Measurements from ENCODE around the gene ITPKB. TPM values are rescaled to one million over a fixed set of nuclear protein-coding genes. Genes with fewer than 3 reads are reported as not detected.

ITPKB gene
- total RNA-seq, 1 donor from 2014 or later = 9.8 TPM

DNA sequence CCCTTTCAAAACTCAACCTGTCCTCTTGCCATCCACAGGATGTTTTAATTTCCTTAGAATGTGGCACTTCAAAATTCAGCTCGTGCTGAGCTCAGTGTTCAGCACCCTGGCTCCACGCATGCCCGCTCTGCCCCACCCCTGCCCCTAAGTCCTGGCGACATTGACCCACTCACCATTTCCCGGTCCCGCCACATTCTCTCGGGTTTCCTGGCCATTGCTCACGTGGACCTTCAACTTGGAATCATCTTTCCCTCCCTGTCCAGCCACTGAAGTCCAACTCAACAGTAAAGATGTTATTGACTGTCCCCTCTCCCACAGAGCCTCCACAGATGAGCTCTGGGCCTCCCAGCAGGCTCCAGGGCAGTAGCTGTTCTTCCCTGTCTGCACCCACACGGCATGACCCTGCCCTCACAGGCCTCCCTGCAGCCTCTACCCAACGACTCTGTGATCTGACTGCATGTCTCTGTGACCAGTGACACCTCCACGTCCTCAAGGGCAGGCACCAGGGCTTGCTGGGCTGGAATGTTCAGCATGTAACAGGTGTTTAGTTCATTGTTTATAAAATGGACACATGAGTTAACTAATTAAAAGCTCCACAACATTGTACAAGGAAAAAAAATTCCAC lies 53.8 kb downstream of the ITPKB start:
- TF ChIP-seq, protein P1, sequence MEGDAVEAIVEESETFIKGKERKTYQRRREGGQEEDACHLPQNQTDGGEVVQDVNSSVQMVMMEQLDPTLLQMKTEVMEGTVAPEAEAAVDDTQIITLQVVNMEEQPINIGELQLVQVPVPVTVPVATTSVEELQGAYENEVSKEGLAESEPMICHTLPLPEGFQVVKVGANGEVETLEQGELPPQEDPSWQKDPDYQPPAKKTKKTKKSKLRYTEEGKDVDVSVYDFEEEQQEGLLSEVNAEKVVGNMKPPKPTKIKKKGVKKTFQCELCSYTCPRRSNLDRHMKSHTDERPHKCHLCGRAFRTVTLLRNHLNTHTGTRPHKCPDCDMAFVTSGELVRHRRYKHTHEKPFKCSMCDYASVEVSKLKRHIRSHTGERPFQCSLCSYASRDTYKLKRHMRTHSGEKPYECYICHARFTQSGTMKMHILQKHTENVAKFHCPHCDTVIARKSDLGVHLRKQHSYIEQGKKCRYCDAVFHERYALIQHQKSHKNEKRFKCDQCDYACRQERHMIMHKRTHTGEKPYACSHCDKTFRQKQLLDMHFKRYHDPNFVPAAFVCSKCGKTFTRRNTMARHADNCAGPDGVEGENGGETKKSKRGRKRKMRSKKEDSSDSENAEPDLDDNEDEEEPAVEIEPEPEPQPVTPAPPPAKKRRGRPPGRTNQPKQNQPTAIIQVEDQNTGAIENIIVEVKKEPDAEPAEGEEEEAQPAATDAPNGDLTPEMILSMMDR (IDR thresholded peaks at IDR 0.05; ENCODE audit: unreplicated experiment) = no peak
- Mint-ChIP-seq H3K4me1 (ENCODE audit: low read depth) (peaks cover 3% of the 10 kb centered on the region), H3K27me3 (peaks cover 10% of the 10 kb centered on the region), H3K9me3 (ENCODE audit: low read depth) (no peaks in the 10 kb centered on the region), H3K4me3 (ENCODE audit: low read depth) (no peak overlapping the region), H3K27ac (no peak overlapping the region), H3K36me3 (ENCODE audit: insufficient read depth) (no peaks in the 10 kb centered on the region)
- DNase-seq (ENCODE audit: low spot score, unreplicated experiment) = no peak

DNA sequence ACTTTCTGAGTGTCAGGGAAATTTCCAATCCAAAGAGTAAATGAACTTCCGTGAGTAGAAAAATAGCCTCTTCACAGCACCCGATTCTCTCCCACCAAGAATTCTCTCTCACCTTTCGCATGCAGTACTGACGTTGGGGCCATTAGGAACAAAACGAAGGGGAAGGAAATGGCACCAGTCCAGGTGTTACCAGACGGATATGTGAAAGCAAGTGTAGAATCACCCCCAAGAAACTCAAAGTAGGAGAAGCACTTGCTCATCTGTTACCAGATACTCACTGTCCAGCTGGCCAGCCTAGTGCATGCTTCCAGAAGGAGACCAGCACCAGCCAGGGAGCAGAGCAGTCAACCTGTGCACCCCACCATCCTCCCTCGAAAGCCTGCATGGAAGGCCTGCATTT lies 55.1 kb downstream of the ITPKB start:
- DNase-seq (ENCODE audit: low spot score, unreplicated experiment) = no peak
- TF ChIP-seq, protein P1 (IDR thresholded peaks at IDR 0.05; ENCODE audit: unreplicated experiment) = no peak
- Mint-ChIP-seq H3K9me3 (ENCODE audit: low read depth) (no peaks in the 10 kb centered on the region), H3K36me3 (ENCODE audit: insufficient read depth) (no peaks in the 10 kb centered on the region), H3K27me3 (peaks cover 14% of the 10 kb centered on the region), H3K4me1 (ENCODE audit: low read depth) (peaks cover 9% of the 10 kb centered on the region), H3K4me3 (ENCODE audit: low read depth) (no peak overlapping the region), H3K27ac (no peak overlapping the region)

DNA sequence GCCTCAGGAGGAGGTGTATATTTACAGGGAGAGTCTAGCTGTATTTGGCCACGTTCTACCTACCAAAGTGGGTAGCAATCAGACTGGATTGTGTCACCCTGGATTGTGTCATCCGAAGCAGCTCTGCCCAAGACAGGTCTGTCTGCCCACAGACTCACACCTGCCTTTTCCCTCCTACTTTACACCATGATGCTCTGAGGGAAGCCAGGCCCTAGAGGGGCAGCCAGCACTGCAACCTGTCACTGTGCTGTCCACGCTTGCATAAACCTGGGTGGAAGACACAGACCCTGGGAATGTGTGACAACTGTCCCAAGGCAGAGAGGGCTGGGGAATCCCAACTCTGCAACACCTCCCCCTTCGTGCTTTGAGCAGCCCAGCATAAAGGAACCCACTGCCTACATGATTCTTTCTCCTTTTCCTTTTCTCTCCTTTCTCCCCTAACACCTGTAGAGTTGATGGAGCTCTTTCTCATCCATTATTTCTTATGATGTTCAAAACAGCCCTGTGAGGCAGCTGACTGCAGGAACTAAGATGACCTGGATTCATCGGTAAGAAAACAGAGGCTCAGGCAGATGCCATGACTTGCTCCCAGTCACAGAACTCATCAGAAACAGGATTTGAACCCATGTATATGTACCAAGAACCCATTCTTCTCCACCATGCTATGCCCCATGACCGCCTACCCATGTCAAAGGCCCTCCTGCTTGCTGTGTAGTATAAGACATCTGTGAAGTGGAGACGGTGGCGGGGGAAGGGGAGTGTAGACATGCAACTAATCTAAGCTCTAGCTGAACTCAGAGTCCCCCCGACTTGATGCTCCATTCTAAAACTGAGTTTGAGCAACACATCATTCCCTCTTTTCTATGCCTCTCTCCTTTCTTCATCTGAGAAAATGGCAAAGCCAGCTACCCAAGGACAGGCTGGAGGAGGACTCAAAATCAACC lies 55.9 kb downstream of the ITPKB start:
- Mint-ChIP-seq H3K36me3 (ENCODE audit: insufficient read depth) (no peaks in the 10 kb centered on the region), H3K27ac (no peak overlapping the region), H3K27me3 (peaks cover 15% of the 10 kb centered on the region), H3K9me3 (ENCODE audit: low read depth) (no peaks in the 10 kb centered on the region), H3K4me1 (ENCODE audit: low read depth) (peaks cover 9% of the 10 kb centered on the region), H3K4me3 (ENCODE audit: low read depth) (no peak overlapping the region)
- no peak for DNase-seq (ENCODE audit: low spot score, unreplicated experiment)
- TF ChIP-seq, protein P1 (IDR thresholded peaks at IDR 0.05; ENCODE audit: unreplicated experiment) = no peak

DNA sequence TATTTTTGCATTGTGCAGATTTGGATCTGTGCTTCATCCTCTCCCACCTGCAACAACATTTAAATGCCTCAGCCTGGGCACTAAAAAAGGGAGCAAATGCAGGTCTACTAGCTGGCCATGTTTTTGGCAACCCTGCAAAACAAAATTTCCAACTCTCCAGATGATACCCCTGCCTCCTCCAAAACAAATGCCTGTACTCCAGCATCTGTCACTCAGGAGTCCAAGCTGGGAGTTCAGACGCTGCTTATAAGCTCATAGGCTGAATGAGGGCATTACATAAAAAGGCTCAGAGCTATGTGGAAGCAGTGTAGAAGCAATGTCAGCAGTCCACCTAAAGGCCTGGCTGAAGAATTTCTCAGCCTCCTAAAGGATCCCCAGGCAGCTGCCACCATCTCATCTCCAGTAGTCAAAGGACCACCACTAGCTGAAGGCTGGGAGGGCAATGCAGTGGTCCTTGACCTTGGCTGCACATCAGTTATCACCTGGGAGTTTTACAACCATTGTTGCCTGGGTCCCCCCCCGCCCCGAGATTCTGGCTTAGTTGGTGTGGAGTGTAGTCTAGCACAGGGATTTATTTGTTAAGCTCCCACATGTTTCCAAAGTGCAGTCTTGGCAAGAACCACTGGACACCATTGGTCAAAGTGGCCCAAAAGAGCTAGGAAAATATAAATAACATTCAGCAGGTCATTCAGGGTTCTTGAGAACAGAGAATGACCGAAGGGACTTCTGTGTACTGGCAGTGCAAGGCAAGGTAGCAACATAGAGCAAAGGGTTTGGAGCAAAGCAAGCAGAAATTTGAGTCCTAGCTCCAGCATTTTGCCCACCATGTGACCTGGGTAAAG lies 57.2 kb downstream of the ITPKB start:
- Mint-ChIP-seq H3K9me3 (ENCODE audit: low read depth) (no peaks in the 10 kb centered on the region), H3K4me1 (ENCODE audit: low read depth) (peaks cover 9% of the 10 kb centered on the region), H3K36me3 (ENCODE audit: insufficient read depth) (no peaks in the 10 kb centered on the region), H3K4me3 (ENCODE audit: low read depth) (no peak overlapping the region), H3K27ac (no peak overlapping the region), H3K27me3 (peaks cover 15% of the 10 kb centered on the region)
- TF ChIP-seq, protein P1 (IDR thresholded peaks at IDR 0.05; ENCODE audit: unreplicated experiment) = no peak
- no peak for DNase-seq (ENCODE audit: low spot score, unreplicated experiment)

DNA sequence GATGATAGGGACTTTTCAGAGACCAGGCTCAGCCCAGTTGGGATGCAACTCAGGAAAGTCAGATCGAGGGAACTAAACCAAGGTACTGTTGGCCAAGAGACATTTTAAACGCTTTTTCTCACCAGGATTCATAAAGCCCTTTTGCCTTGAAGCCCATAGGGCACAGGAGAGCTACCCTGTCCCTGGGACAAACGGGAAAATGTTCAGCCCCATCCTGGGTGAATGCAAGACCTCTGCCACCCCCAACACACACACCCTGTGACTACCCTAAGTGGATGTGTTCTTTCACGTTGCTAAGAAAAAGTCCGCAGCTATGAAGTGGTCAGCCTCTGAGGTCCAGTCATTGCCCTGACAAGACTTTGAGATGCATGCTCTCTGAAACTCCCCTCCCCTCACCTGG lies 58.4 kb downstream of the ITPKB start:
- Mint-ChIP-seq H3K27me3 (peaks cover 15% of the 10 kb centered on the region), H3K4me3 (ENCODE audit: low read depth) (peak overlapping the region; percentile 72), H3K27ac (no peak overlapping the region), H3K36me3 (ENCODE audit: insufficient read depth) (no peaks in the 10 kb centered on the region), H3K4me1 (ENCODE audit: low read depth) (peaks cover 9% of the 10 kb centered on the region), H3K9me3 (ENCODE audit: low read depth) (no peaks in the 10 kb centered on the region)
- no peak for DNase-seq (ENCODE audit: low spot score, unreplicated experiment)
- TF ChIP-seq, protein P1 (IDR thresholded peaks at IDR 0.05; ENCODE audit: unreplicated experiment) = no peak
